Ishikawa (cell line): ENCODE data around the gene C17orf107.
A peak's percentile ranks its signal among the peaks of the same experiment; 100 is the strongest.

Source experiments
- CEBPB ChIP-seq: IDR thresholded peaks from 2 replicates; pipeline ENCODE4 v1.6.1; 2012
- CREB1 ChIP-seq: IDR thresholded peaks from 2 replicates; pipeline ENCODE4 v1.6.1; 2012; ENCODE audit warnings: low read depth
- EGR1 ChIP-seq: IDR thresholded peaks from 2 replicates; pipeline ENCODE4 v1.6.1; 2012
- EP300 ChIP-seq: IDR thresholded peaks from 2 replicates; pipeline ENCODE4 v1.6.1; 2012; ENCODE audit warnings: borderline replicate concordance
- FOXM1 ChIP-seq: IDR thresholded peaks from 2 replicates; pipeline ENCODE4 v1.6.1; 2012; ENCODE audit warnings: low read depth, borderline replicate concordance
- NFIC ChIP-seq: IDR thresholded peaks from 2 replicates; pipeline ENCODE4 v1.6.1; 2012
- RAD21 ChIP-seq: IDR thresholded peaks from 2 replicates; pipeline ENCODE4 v1.6.1; 2012; ENCODE audit warnings: low read depth
- TAF1 ChIP-seq: IDR thresholded peaks from 2 replicates; pipeline ENCODE4 v1.6.1; 2012; ENCODE audit warnings: low read depth, mild to moderate bottlenecking
- TCF12 ChIP-seq: IDR thresholded peaks from 2 replicates; pipeline ENCODE4 v1.6.1; 2012; ENCODE audit warnings: low read depth
- TEAD4 ChIP-seq: IDR thresholded peaks from 2 replicates; pipeline ENCODE4 v1.6.1; 2012
- YY1 ChIP-seq: IDR thresholded peaks from 2 replicates; pipeline ENCODE4 v1.6.1; 2012; ENCODE audit warnings: low read depth
- ZBTB7A ChIP-seq: IDR thresholded peaks from 2 replicates; pipeline ENCODE4 v1.6.1; 2012; ENCODE audit warnings: low read depth
- TF ChIP-seq, protein P1 (sequence below): IDR thresholded peaks from 2 replicates; pipeline ENCODE4 v1.6.1; 2012; ENCODE audit warnings: low read depth, mild to moderate bottlenecking
- TF ChIP-seq, protein P2 (sequence below): IDR thresholded peaks from 2 replicates; pipeline ENCODE4 v1.6.1; 2012
- TF ChIP-seq, protein P3 (sequence below): IDR thresholded peaks from 2 replicates; pipeline ENCODE4 v1.6.1; 2012

Gene C17orf107

DNA sequence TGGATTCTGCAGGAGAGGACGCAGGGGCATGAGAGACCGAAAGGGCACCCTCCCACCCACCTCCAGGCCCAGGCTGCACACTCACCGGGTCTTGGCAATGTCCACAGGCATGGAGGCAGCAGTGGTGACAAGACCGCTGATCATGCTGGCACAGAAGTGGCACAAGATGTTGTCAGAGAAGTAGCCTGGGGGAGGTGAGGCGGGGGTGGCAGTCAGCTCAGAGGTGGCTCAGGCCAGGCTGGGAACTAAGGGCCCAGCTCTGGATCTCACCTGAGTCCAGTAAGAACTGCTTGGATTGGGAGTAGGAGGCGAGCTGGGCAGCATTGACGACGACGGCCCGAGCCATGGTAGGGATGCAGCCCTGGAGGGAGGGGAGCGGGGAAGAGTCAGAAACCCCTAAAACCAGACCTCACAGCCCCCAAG lies 38.7 kb downstream of the C17orf107 start:
- no peak for TF ChIP-seq ZBTB7A
- no peak for TF ChIP-seq EGR1
- TF ChIP-seq YY1, result no peak
- TF ChIP-seq CEBPB, result no peak
- no peak for TF ChIP-seq TEAD4
- TF ChIP-seq EP300, result no peak
- no peak for TF ChIP-seq RAD21
- TF ChIP-seq FOXM1, result no peak
- TF ChIP-seq NFIC, result no peak
- TF ChIP-seq, protein P1, sequence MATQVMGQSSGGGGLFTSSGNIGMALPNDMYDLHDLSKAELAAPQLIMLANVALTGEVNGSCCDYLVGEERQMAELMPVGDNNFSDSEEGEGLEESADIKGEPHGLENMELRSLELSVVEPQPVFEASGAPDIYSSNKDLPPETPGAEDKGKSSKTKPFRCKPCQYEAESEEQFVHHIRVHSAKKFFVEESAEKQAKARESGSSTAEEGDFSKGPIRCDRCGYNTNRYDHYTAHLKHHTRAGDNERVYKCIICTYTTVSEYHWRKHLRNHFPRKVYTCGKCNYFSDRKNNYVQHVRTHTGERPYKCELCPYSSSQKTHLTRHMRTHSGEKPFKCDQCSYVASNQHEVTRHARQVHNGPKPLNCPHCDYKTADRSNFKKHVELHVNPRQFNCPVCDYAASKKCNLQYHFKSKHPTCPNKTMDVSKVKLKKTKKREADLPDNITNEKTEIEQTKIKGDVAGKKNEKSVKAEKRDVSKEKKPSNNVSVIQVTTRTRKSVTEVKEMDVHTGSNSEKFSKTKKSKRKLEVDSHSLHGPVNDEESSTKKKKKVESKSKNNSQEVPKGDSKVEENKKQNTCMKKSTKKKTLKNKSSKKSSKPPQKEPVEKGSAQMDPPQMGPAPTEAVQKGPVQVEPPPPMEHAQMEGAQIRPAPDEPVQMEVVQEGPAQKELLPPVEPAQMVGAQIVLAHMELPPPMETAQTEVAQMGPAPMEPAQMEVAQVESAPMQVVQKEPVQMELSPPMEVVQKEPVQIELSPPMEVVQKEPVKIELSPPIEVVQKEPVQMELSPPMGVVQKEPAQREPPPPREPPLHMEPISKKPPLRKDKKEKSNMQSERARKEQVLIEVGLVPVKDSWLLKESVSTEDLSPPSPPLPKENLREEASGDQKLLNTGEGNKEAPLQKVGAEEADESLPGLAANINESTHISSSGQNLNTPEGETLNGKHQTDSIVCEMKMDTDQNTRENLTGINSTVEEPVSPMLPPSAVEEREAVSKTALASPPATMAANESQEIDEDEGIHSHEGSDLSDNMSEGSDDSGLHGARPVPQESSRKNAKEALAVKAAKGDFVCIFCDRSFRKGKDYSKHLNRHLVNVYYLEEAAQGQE, result no peak
- TF ChIP-seq, protein P2, sequence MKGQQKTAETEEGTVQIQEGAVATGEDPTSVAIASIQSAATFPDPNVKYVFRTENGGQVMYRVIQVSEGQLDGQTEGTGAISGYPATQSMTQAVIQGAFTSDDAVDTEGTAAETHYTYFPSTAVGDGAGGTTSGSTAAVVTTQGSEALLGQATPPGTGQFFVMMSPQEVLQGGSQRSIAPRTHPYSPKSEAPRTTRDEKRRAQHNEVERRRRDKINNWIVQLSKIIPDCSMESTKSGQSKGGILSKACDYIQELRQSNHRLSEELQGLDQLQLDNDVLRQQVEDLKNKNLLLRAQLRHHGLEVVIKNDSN, result no peak
- TF ChIP-seq CREB1, result no peak
- no peak for TF ChIP-seq TCF12
- TF ChIP-seq TAF1, result no peak
- TF ChIP-seq, protein P3, sequence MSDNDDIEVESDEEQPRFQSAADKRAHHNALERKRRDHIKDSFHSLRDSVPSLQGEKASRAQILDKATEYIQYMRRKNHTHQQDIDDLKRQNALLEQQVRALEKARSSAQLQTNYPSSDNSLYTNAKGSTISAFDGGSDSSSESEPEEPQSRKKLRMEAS, result no peak

DNA sequence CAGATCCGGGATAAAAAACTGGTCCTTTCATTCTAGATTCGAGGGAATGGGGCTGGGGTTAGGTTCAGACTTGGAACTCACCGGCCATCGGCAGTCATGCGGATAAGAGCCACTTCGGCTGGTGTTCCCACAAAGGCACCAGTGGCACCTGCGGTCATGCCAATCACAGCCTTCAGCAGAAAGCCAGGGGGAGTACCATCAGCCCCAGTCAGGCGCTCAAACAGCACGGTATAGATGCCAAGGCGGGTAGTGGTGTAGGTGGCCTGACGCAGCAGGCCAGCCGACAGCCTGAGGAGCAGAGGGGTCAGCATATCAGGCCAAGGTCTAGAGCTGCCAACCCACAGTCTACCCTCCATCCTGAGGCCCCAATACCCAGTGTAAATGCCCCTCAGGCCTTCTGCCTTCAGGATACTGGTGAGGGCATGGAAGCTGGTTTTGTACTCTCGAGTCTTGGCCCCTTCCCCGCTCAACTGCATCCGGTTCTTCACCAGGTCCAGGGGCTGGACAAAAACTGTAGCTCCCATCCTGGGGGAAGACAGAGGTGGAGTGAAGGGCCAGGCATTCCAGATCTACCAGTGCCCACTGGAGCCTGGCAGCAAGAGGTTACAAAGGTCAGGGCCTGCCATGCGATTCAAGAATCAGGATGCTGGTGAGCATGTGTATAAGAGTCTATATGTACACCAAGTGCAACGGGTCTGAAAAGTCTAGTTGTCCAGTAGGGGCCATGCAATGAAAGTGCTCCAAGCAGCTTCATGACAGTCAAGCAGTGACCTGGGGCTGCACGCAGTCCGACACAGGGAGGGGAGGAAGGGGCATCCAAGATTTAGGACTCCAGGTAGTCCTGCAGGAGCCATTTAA lies 39.6 kb downstream of the C17orf107 start:
- TF ChIP-seq RAD21, result no peak
- no peak for TF ChIP-seq ZBTB7A
- TF ChIP-seq TEAD4, result no peak
- no peak for TF ChIP-seq EP300
- TF ChIP-seq YY1, result no peak
- no peak for TF ChIP-seq FOXM1
- TF ChIP-seq TCF12, result no peak
- no peak for TF ChIP-seq CREB1
- no peak for TF ChIP-seq NFIC
- TF ChIP-seq TAF1, result no peak
- TF ChIP-seq, protein P1, result no peak
- no peak for TF ChIP-seq EGR1
- TF ChIP-seq CEBPB, result no peak
- TF ChIP-seq, protein P3, result no peak
- TF ChIP-seq, protein P2, result no peak

DNA sequence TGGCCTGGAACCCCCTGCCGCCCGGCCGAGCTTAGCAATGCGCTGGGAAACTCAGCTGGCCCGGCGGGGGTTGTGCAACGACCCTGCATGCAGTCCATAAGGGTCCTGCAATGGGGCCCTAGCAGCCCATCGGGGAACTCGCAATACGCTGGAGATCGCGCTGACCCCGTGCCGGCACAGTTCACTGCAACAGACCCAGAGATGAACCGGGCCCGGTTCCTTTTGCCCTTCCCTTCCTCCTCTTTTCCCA lies 40.1 kb downstream of the C17orf107 start:
- TF ChIP-seq YY1, result no peak
- no peak for TF ChIP-seq EGR1
- TF ChIP-seq TAF1, result no peak
- TF ChIP-seq RAD21, result no peak
- TF ChIP-seq CREB1, result no peak
- no peak for TF ChIP-seq NFIC
- no peak for TF ChIP-seq FOXM1

DNA sequence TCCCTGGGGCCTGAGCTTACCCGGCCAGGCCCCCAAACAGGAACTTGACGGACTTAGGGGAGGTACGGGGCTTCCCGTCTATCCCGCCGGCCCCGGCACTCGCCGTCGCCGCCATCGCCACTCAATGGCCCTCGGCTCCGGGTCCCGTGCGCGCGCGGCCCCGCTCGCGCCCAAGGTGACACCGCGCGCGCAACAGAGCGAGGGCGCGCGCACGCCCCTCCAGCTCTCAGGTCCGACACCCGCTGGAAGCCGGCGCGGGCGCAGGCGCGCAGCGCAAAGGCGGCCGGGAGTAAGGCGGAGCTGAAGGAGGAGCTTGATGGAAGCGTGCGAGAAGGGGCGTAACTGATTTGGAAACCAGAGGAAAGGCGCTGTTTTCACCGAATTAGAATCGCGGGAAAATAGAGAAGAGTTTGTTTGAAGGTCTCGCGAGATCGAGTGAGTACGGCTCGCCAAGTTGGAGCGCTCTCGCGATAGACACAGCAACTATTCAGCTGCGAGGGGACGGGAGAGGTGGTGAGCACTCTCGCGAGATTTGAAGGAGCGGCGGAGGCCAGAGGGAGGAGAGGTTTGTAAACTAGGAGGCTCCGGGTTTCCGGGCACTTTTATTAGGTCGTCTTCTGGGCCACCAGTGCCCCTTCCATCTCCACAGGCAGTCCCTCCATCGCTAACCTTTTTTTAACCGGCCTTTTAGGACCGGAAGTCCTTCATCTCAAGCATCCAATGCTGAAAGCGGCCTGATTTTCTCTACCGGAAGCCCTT lies 40.6 kb downstream of the C17orf107 start, which contains the start of the genes RNF167 and SLC25A11:
TSS of gene RNF167 (plus strand) at position 473 of the 759 bp plus-strand sequence. CDS start 642 bp downstream, outside the sequence.
TSS of gene SLC25A11 (minus strand) at position 251 of the 759 bp plus-strand sequence. CDS start at position 115, 136 bp downstream.
- TF ChIP-seq FOXM1 (peak; percentile 48; the same call in 1 of the 2 replicates), TCF12 (peak; percentile 11; the same call in 1 of the 2 replicates), EP300 (no peak), NFIC (no peak), TAF1 (peak; percentile 88), CEBPB (no peak), EGR1 (no peak), YY1 (peak; percentile 85)
- TF ChIP-seq, protein P2, result 0 out of 2 replicates have a peak, but pooled peaks have one; percentile 14
- TF ChIP-seq, protein P3, result peak; percentile 74
